Tibial artery (tissue), 4 donors: ENCODE measurements around the gene HUNK.
"Not testable (repeated sequence)": the region's sequence is repeated elsewhere in the genome, so short reads cannot be mapped to it uniquely, and the experiment has no call there.

Experiments
- DNase-seq, 2 donors: peaks; one replicate each; pipeline ENCODE4 v3.0.0-alpha.2; 2019
- H3K27ac ChIP-seq, 2 donors: fragments of 200-600 bp; sonication (generic) in 1 of 2; 1 replicate in 1 of 2; 2 replicates in 1 of 2; pipeline ENCODE4 v1.5.1; 2018 to 2019; ENCODE audit warnings: mild to moderate bottlenecking in 1 of 2
- H3K27me3 ChIP-seq, 2 donors: fragments of 200-600 bp; sonication (generic) in 1 of 2; one replicate each; pipeline versions ENCODE4 v1.5.1 to v1.6.0; 2016 to 2019
- H3K36me3 ChIP-seq, 3 donors: fragments of 200-600 bp; sonication (generic) in 2 of 3; one replicate each; pipeline ENCODE4 v1.5.1; 2016 to 2019; ENCODE audit warnings: mild to moderate bottlenecking in 2 of 3
- H3K4me1 ChIP-seq, 4 donors: fragments of 200-600 bp; sonication (generic) in 2 of 4; 1 replicate in 3 of 4; 2 replicates in 1 of 4; pipeline ENCODE4 v1.5.1; 2016 to 2019
- H3K4me3 ChIP-seq, 2 donors: fragments of 200-600 bp; sonication (generic) in 1 of 2; 1 replicate in 1 of 2; 2 replicates in 1 of 2; pipeline ENCODE4 v1.5.1; 2018 to 2019; ENCODE audit warnings: mild to moderate bottlenecking in 2 of 2
- H3K9me3 ChIP-seq, 3 donors: fragments of 200-600 bp; sonication (generic) in 1 of 3; one replicate each; pipeline ENCODE4 v1.5.1; 2016 to 2019
- CTCF ChIP-seq, 2 experiments: fragments of 200-600 bp in 1 of 2; fragments of 450-650 bp in 1 of 2; IDR thresholded peaks; one replicate each; pipeline ENCODE4 v1.5.1; 2017 to 2019; ENCODE audit warnings: antibody characterized with exemption in 2 of 2, mild to moderate bottlenecking in 1 of 2, moderate library complexity in 1 of 2
- intact Hi-C: fragments of 100-400 bp; cut with DNase I; formaldehyde crosslinking; loops from one replicate; pipeline ENCODE4 v1.15.0; 2023; ENCODE audit warnings: low total_unique reads

The HUNK gene

GRCh38 chr21:31943561-31943960 lies 70.7 kb downstream of the HUNK start:
- no peaks in the 10 kb centered on the region for H3K4me1 ChIP-seq
- H3K9me3 ChIP-seq = no peaks in the 10 kb centered on the region
- intact Hi-C loops = no loop called here
- no peak overlapping the region for H3K4me3 ChIP-seq
- peaks cover 0 to 6% of the 10 kb centered on the region in 2 donors for H3K27me3 ChIP-seq
- no peak for DNase-seq
- H3K36me3 ChIP-seq = no peaks in the 10 kb centered on the region
- TF ChIP-seq CTCF (IDR thresholded peaks at IDR 0.05) = no peak
- H3K27ac ChIP-seq = no peak overlapping the region

GRCh38 chr21:31945141-31945540 lies 72.3 kb downstream of the HUNK start:
- Histone ChIP-seq H3K27me3 (peaks cover 0 to 6% of the 10 kb centered on the region in 2 donors), H3K4me3 (no peak overlapping the region), H3K4me1 (no peaks in the 10 kb centered on the region), H3K9me3 (no peaks in the 10 kb centered on the region), H3K27ac (no peak overlapping the region), H3K36me3 (no peaks in the 10 kb centered on the region)
- TF ChIP-seq CTCF (IDR thresholded peaks at IDR 0.05) = no peak
- DNase-seq = no peak
- intact Hi-C loops = no loop called here

GRCh38 chr21:31945546-31945945 lies 72.7 kb downstream of the HUNK start:
- no peaks in the 10 kb centered on the region for H3K4me1 ChIP-seq
- DNase-seq = no peak
- H3K36me3 ChIP-seq = no peaks in the 10 kb centered on the region
- H3K27me3 ChIP-seq = peaks cover 0 to 6% of the 10 kb centered on the region in 2 donors
- no peak for TF ChIP-seq CTCF (IDR thresholded peaks at IDR 0.05)
- no peak overlapping the region for H3K4me3 ChIP-seq
- no peaks in the 10 kb centered on the region for H3K9me3 ChIP-seq
- H3K27ac ChIP-seq = no peak overlapping the region
- intact Hi-C loops = no loop called here

GRCh38 chr21:31946231-31946630 lies 73.4 kb downstream of the HUNK start:
- H3K36me3 ChIP-seq = no peaks in the 10 kb centered on the region
- TF ChIP-seq CTCF (IDR thresholded peaks at IDR 0.05) = no peak
- DNase-seq = no peak
- H3K9me3 ChIP-seq = no peaks in the 10 kb centered on the region
- no peak overlapping the region for H3K4me3 ChIP-seq
- H3K27me3 ChIP-seq = peaks cover 0 to 6% of the 10 kb centered on the region in 2 donors
- no peak overlapping the region for H3K27ac ChIP-seq
- no peaks in the 10 kb centered on the region for H3K4me1 ChIP-seq
- intact Hi-C loops = no loop called here

GRCh38 chr21:31946876-31947550 lies 74.2 kb downstream of the HUNK start:
- H3K9me3 ChIP-seq, H3K4me3 ChIP-seq, H3K27ac ChIP-seq, H3K36me3 ChIP-seq, H3K27me3 ChIP-seq, intact Hi-C loops, DNase-seq, H3K4me1 ChIP-seq: not testable (repeated sequence)

GRCh38 chr21:31948676-31949075 lies 75.9 kb downstream of the HUNK start:
- no peak overlapping the region for H3K4me3 ChIP-seq
- H3K36me3 ChIP-seq = no peaks in the 10 kb centered on the region
- no peak for DNase-seq
- H3K4me1 ChIP-seq = no peaks in the 10 kb centered on the region
- peaks cover 0 to 2% of the 10 kb centered on the region in 2 donors for H3K27me3 ChIP-seq
- no peaks in the 10 kb centered on the region for H3K9me3 ChIP-seq
- no peak for TF ChIP-seq CTCF (IDR thresholded peaks at IDR 0.05)
- intact Hi-C loops = no loop called here
- no peak overlapping the region for H3K27ac ChIP-seq
